ENCODE results near the gene ATP6V0D1.

ATP6V0D1 gene

GRCh38 chr16:67405336-67405735, 75.6 kb downstream of the ATP6V0D1 start:
- Histone ChIP-seq H3K4me1 (ENCODE audit: control insufficient read depth, insufficient read depth, low read length, unreplicated experiment) (peaks cover 30% of the 10 kb centered on the region), H3K36me3 (ENCODE audit: insufficient read depth, low read length) (no peaks in the 10 kb centered on the region), H3K27ac (ENCODE audit: low read depth, low read length) (no peak overlapping the region), H2AFZ (ENCODE audit: low read length, unreplicated experiment) (no peak overlapping the region), H3K79me2 (ENCODE audit: control insufficient read depth, insufficient read depth, low read length, unreplicated experiment) (no peaks in the 10 kb centered on the region), H3K27me3 (ENCODE audit: insufficient read depth, low read length) (no peaks in the 10 kb centered on the region), H3K4me3 (ENCODE audit: low read depth, low read length) (no peak overlapping the region)

- Histone ChIP-seq H3K4me3 (ENCODE audit: low read depth, low read length) (no peak overlapping the region), H3K36me3 (ENCODE audit: insufficient read depth, low read length) (no peaks in the 10 kb centered on the region), H3K27me3 (ENCODE audit: insufficient read depth, low read length) (no peaks in the 10 kb centered on the region), H3K4me1 (ENCODE audit: control insufficient read depth, insufficient read depth, low read length, unreplicated experiment) (peaks cover 30% of the 10 kb centered on the region), H3K79me2 (ENCODE audit: control insufficient read depth, insufficient read depth, low read length, unreplicated experiment) (no peaks in the 10 kb centered on the region), H2AFZ (ENCODE audit: low read length, unreplicated experiment) (no peak overlapping the region), H3K27ac (ENCODE audit: low read depth, low read length) (no peak overlapping the region)
Measured at GRCh38 chr16:67404740-67405226, 76.2 kb downstream of the ATP6V0D1 start.

GRCh38 chr16:67403976-67404555, 76.9 kb downstream of the ATP6V0D1 start:
- Histone ChIP-seq H3K79me2 (ENCODE audit: control insufficient read depth, insufficient read depth, low read length, unreplicated experiment) (no peaks in the 10 kb centered on the region), H3K27ac (ENCODE audit: low read depth, low read length) (no peak overlapping the region)

GRCh38 chr16:67400901-67401300, 80.1 kb downstream of the ATP6V0D1 start:
- Histone ChIP-seq H3K4me3 (ENCODE audit: low read depth, low read length) (no peak overlapping the region), H3K79me2 (ENCODE audit: control insufficient read depth, insufficient read depth, low read length, unreplicated experiment) (no peaks in the 10 kb centered on the region), H3K27ac (ENCODE audit: low read depth, low read length) (no peak overlapping the region), H3K27me3 (ENCODE audit: insufficient read depth, low read length) (no peaks in the 10 kb centered on the region), H3K4me1 (ENCODE audit: control insufficient read depth, insufficient read depth, low read length, unreplicated experiment) (peaks cover 20% of the 10 kb centered on the region), H3K36me3 (ENCODE audit: insufficient read depth, low read length) (no peaks in the 10 kb centered on the region), H2AFZ (ENCODE audit: low read length, unreplicated experiment) (no peak overlapping the region)

More at GRCh38 chr16:67403976-67404555, 76.9 kb downstream of the ATP6V0D1 start:
- Histone ChIP-seq H3K4me3 (ENCODE audit: low read depth, low read length) (no peak overlapping the region), H3K4me1 (ENCODE audit: control insufficient read depth, insufficient read depth, low read length, unreplicated experiment) (peaks cover 30% of the 10 kb centered on the region), H2AFZ (ENCODE audit: low read length, unreplicated experiment) (no peak overlapping the region), H3K27me3 (ENCODE audit: insufficient read depth, low read length) (no peaks in the 10 kb centered on the region), H3K36me3 (ENCODE audit: insufficient read depth, low read length) (no peaks in the 10 kb centered on the region)

- no peaks in the 10 kb centered on the region for H3K27me3 ChIP-seq (ENCODE audit: insufficient read depth, low read length)
- peaks cover 18% of the 10 kb centered on the region for H3K4me1 ChIP-seq (ENCODE audit: control insufficient read depth, insufficient read depth, low read length, unreplicated experiment)
- no peaks in the 10 kb centered on the region for H3K36me3 ChIP-seq (ENCODE audit: insufficient read depth, low read length)
- H3K27ac ChIP-seq (ENCODE audit: low read depth, low read length), result no peak overlapping the region
- no peaks in the 10 kb centered on the region for H3K79me2 ChIP-seq (ENCODE audit: control insufficient read depth, insufficient read depth, low read length, unreplicated experiment)
- no peak overlapping the region for H2AFZ ChIP-seq (ENCODE audit: low read length, unreplicated experiment)
- no peak overlapping the region for H3K4me3 ChIP-seq (ENCODE audit: low read depth, low read length)
Measured at GRCh38 chr16:67399749-67400704, 80.9 kb downstream of the ATP6V0D1 start.

- H2AFZ ChIP-seq (ENCODE audit: low read length, unreplicated experiment), result no peak overlapping the region
- H3K36me3 ChIP-seq (ENCODE audit: insufficient read depth, low read length), result no peaks in the 10 kb centered on the region
- no peak overlapping the region for H3K4me3 ChIP-seq (ENCODE audit: low read depth, low read length)
- peaks cover 1% of the 10 kb centered on the region for H3K27me3 ChIP-seq (ENCODE audit: insufficient read depth, low read length)
- peaks cover 17% of the 10 kb centered on the region for H3K4me1 ChIP-seq (ENCODE audit: control insufficient read depth, insufficient read depth, low read length, unreplicated experiment)
- H3K79me2 ChIP-seq (ENCODE audit: control insufficient read depth, insufficient read depth, low read length, unreplicated experiment), result no peaks in the 10 kb centered on the region
- no peak overlapping the region for H3K27ac ChIP-seq (ENCODE audit: low read depth, low read length)
Measured at GRCh38 chr16:67399218-67399733, 81.7 kb downstream of the ATP6V0D1 start.

GRCh38 chr16:67398546-67399217, 82.3 kb downstream of the ATP6V0D1 start:
- H3K79me2 ChIP-seq (ENCODE audit: control insufficient read depth, insufficient read depth, low read length, unreplicated experiment), result no peaks in the 10 kb centered on the region
- peaks cover 7% of the 10 kb centered on the region for H3K27me3 ChIP-seq (ENCODE audit: insufficient read depth, low read length)
- no peaks in the 10 kb centered on the region for H3K36me3 ChIP-seq (ENCODE audit: insufficient read depth, low read length)
- no peak overlapping the region for H3K4me3 ChIP-seq (ENCODE audit: low read depth, low read length)
- H3K4me1 ChIP-seq (ENCODE audit: control insufficient read depth, insufficient read depth, low read length, unreplicated experiment), result peaks cover 19% of the 10 kb centered on the region
- no peak overlapping the region for H3K27ac ChIP-seq (ENCODE audit: low read depth, low read length)
- H2AFZ ChIP-seq (ENCODE audit: low read length, unreplicated experiment), result no peak overlapping the region

- H3K27ac ChIP-seq (ENCODE audit: low read depth, low read length), result no peak overlapping the region
Measured at GRCh38 chr16:67397812-67398545, 83.0 kb downstream of the ATP6V0D1 start.

GRCh38 chr16:67397036-67397801, 83.7 kb downstream of the ATP6V0D1 start:
- Histone ChIP-seq H2AFZ (ENCODE audit: low read length, unreplicated experiment) (no peak overlapping the region), H3K27me3 (ENCODE audit: insufficient read depth, low read length) (peaks cover 9% of the 10 kb centered on the region), H3K4me3 (ENCODE audit: low read depth, low read length) (no peak overlapping the region), H3K79me2 (ENCODE audit: control insufficient read depth, insufficient read depth, low read length, unreplicated experiment) (no peaks in the 10 kb centered on the region), H3K27ac (ENCODE audit: low read depth, low read length) (peak overlapping the region; percentile 34; the same call in 1 of the 2 replicates), H3K4me1 (ENCODE audit: control insufficient read depth, insufficient read depth, low read length, unreplicated experiment) (peaks cover 29% of the 10 kb centered on the region), H3K36me3 (ENCODE audit: insufficient read depth, low read length) (no peaks in the 10 kb centered on the region)

More at GRCh38 chr16:67397812-67398545, 83.0 kb downstream of the ATP6V0D1 start:
- Histone ChIP-seq H3K36me3 (ENCODE audit: insufficient read depth, low read length) (no peaks in the 10 kb centered on the region), H3K27me3 (ENCODE audit: insufficient read depth, low read length) (peaks cover 9% of the 10 kb centered on the region), H2AFZ (ENCODE audit: low read length, unreplicated experiment) (no peak overlapping the region), H3K4me3 (ENCODE audit: low read depth, low read length) (no peak overlapping the region), H3K79me2 (ENCODE audit: control insufficient read depth, insufficient read depth, low read length, unreplicated experiment) (no peaks in the 10 kb centered on the region), H3K4me1 (ENCODE audit: control insufficient read depth, insufficient read depth, low read length, unreplicated experiment) (peaks cover 24% of the 10 kb centered on the region)

All from ACC112 (cell line).